D721Med (cell line): ENCODE data around the gene KDR.

Experiments
- DNase-seq: peaks from one replicate; pipeline ENCODE4 v3.0.0; 2011; ENCODE audit warnings: low spot score; ENCODE audit not compliant: insufficient read length
- FAIRE-seq: peaks from 2 replicates; lab custom pipeline; 2011; peaks lifted over from hg19 to GRCh38; lab: Jason Lieb, UNC
- TF ChIP-seq, protein P1 (sequence below): IDR thresholded peaks from 2 replicates; pipeline ENCODE4 v1.5.1; 2012; ENCODE audit warnings: mild to moderate bottlenecking, control low read depth; ENCODE audit not compliant: insufficient read depth; ENCODE audit errors: missing control alignments

KDR gene

DNA sequence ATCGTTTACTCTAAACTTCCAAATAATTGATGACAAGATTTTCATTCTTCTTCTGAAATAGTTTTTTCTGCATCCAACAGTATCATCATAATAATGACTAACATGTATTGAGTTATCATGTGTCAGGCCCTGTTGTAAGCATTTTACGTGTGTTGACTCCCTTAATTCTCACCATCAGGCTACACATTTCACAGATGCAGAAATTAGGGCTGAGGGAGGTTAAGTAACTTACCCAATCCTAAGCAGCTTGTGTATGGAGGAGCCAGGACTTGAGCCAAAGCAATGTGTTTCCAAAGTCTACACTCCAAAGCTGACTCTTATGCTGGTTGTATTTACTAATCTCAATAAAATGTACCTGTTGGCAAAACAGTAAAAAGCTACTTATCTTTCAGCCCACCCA is 11.2 kb upstream of the KDR start:
- FAIRE-seq = no peak
- TF ChIP-seq, protein P1, sequence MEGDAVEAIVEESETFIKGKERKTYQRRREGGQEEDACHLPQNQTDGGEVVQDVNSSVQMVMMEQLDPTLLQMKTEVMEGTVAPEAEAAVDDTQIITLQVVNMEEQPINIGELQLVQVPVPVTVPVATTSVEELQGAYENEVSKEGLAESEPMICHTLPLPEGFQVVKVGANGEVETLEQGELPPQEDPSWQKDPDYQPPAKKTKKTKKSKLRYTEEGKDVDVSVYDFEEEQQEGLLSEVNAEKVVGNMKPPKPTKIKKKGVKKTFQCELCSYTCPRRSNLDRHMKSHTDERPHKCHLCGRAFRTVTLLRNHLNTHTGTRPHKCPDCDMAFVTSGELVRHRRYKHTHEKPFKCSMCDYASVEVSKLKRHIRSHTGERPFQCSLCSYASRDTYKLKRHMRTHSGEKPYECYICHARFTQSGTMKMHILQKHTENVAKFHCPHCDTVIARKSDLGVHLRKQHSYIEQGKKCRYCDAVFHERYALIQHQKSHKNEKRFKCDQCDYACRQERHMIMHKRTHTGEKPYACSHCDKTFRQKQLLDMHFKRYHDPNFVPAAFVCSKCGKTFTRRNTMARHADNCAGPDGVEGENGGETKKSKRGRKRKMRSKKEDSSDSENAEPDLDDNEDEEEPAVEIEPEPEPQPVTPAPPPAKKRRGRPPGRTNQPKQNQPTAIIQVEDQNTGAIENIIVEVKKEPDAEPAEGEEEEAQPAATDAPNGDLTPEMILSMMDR = no peak
- no peak for DNase-seq

DNA sequence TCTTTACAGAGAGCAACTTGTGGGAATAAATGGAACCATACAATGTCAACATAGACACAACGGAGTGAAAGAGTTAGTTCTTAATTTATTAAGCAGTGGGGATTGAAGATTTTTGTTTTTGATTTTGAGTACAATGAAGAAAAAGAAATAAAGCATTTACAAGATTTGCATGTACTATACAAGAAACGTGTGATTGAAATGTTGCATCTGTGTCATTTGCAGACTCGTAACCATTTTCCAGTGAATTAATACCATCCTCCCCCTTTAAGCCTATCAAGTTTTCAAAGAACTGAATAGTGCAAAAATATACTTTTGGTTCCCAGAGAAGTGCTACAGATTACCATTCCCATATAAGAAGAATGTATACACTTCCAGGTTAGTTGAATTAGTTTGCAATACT is 8.6 kb upstream of the KDR start:
- TF ChIP-seq, protein P1 = no peak
- DNase-seq (no peak), FAIRE-seq (no peak)

DNA sequence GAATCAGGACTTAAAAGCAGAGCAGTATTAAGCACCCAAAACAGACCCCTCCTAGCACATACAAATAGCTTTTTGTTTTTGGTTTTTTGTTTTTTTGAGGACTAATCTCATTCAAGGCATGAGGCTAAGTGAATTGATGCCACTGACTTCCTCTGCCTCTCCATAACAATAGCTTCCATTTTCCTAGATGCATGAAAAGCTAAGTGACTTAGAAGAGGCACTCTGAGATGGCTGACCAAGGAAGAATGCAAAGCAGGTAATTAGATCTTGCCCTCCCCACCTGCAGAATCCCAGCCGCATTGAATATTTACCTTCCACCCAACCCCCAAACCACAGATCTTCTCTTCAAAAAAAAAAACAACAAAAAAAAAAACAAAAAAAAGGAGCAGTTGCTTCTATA is 7.4 kb upstream of the KDR start:
- FAIRE-seq = no peak
- TF ChIP-seq, protein P1 = no peak
- no peak for DNase-seq

DNA sequence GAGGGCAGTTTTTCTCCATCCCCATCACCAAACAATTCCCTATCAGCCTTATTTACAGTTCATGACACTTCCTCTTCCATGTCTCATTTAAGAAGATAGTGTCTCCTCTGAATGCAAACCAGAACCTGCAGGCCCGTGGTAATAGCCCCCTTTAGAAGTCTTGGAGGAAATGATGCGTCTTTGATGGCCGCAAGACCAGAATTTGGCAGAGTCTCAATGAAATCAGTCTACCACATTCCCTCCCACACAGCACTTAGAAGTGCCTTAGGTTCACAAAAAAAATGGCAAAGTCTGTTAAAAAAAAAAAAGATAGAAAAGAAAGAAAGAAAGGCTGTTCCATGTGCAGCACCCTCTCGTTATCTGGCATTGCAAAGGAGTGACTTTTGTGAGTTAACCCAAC is 2.1 kb upstream of the KDR start:
- FAIRE-seq (no peak), DNase-seq (no peak)
- TF ChIP-seq, protein P1 = no peak

DNA sequence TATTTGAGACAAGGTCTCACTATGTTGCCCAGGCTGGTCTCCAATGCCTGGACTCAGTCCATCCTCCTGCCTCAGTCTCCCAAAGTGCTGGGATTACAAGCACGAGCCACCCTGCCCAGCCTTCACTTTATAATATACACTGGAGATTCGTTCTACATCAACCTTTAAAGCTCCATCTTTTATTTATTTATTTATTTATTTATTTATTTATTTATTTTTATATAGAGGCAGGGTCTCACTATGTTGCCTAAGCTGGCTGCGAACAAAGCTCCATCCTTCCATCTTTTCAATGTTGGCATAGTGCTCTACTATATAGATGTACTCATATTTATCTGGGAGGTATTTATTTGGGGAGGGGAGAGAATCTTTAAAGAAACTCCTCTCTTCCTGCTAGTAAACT is 1.7 kb upstream of the KDR start:
- DNase-seq (no peak), FAIRE-seq (no peak)
- TF ChIP-seq, protein P1 = no peak

DNA sequence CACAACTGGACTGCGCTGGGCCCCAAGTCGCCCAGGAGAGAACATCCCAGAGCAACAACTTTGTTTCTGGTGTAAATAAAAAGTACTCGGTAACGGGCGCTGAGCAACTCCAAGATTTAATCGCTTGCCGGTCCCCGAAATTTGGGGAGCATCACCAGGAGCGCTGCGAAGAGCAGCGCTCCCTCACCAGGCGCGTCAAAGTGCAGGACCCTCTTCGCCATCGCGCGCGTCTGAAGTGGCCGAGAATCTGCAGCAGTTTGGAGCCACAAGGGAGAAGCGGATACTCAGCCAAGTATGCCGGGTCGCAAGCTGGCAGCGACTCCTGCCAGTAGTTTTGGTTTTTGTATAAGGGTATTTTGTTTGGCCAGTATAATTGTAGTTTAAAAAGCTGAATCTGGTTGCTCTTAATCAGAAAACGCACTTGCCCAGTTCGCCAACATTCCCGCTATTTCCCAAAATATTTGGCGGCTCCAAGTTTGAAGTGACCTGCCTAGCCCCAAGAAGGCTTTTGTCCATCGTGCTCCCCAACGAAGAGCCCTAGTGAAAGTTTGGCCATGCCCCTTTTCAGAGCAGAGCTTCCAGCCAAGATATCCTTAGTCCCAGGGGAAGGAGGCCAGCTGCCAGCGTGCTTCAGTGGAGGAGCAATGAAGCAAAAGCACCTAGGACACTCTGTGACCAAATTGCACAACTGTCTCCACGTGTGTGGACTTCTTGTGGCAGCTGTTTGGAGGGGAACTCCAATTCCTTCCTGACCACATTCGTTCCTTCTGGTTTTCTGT is 557 bp upstream of the KDR start:
- FAIRE-seq (no peak), DNase-seq (no peak)
- TF ChIP-seq, protein P1 = no peak

DNA sequence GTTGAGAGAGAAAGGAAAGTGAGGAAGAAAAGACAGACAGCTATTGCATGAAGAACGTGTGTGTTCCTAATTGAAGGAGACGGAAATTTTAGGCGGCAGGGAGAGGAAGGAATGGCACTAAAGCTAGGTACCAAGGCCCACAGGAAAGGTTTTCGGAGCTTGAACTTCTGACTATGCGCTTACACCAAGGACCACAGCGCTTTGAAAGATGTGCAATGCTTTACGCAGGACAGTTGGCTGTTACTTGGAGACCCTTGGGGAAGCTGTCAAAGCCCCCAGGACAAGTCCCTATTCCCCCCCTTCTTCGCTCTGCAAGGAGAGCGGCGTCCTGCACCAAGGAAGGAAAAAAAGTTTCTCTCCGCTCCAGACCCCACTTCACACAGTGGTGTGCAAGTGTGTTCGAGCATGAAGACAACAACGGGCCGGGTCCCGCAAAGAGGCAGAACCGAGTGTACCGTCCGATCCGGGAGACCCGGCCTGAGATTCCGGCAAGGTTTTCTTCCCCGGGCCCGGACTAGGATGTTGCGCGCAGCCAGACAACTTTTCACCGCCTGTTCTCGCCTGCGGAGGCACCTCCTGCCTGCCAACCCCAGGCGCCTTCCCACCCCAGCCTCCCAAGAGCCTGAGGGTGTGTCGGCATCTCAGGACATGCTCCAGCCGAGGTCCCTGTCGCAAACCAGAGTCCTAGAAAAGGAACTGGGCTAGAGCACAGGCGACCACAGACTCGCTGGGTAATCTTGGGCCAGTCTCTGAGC is 896 bp downstream of the KDR start:
- no peak for DNase-seq
- no peak for FAIRE-seq
- TF ChIP-seq, protein P1 = no peak
